Measurements from ENCODE around the gene ABCC1.

The ABCC1 gene

GRCh38 chr16:16005721-16006120 lies 56.3 kb downstream of the ABCC1 start:
- TF ChIP-seq CTCF (IDR thresholded peaks at IDR 0.05; ENCODE audit: insufficient read depth, low read depth, low read length, missing control alignments), result no peak
- DNase-seq (ENCODE audit: low read depth), result no peak
- no peak overlapping the region for H3K4me3 ChIP-seq (ENCODE audit: low read length)

GRCh38 chr16:16006650-16007049 lies 57.2 kb downstream of the ABCC1 start:
- no peak overlapping the region for H3K4me3 ChIP-seq (ENCODE audit: low read length)
- no peak for DNase-seq (ENCODE audit: low read depth)
- no peak for TF ChIP-seq CTCF (IDR thresholded peaks at IDR 0.05; ENCODE audit: insufficient read depth, low read depth, low read length, missing control alignments)

- H3K4me3 ChIP-seq (ENCODE audit: low read length), result no peak overlapping the region
- no peak for TF ChIP-seq CTCF (IDR thresholded peaks at IDR 0.05; ENCODE audit: insufficient read depth, low read depth, low read length, missing control alignments)
- no peak for DNase-seq (ENCODE audit: low read depth)
These were observed 58.3 kb downstream of the ABCC1 start for GRCh38 chr16:16007743-16008111.

- H3K4me3 ChIP-seq (ENCODE audit: low read length), result no peak overlapping the region
- no peak for TF ChIP-seq CTCF (IDR thresholded peaks at IDR 0.05; ENCODE audit: insufficient read depth, low read depth, low read length, missing control alignments)
- DNase-seq (ENCODE audit: low read depth), result no peak
These were observed 59.2 kb downstream of the ABCC1 start for GRCh38 chr16:16008666-16009065.

- H3K4me3 ChIP-seq (ENCODE audit: low read length), result no peak overlapping the region
- no peak for TF ChIP-seq CTCF (IDR thresholded peaks at IDR 0.05; ENCODE audit: insufficient read depth, low read depth, low read length, missing control alignments)
- DNase-seq (ENCODE audit: low read depth), result no peak
These were observed 60.0 kb downstream of the ABCC1 start for GRCh38 chr16:16009401-16009800.

GRCh38 chr16:16010194-16010593 lies 60.8 kb downstream of the ABCC1 start:
- no peak for DNase-seq (ENCODE audit: low read depth)
- TF ChIP-seq CTCF (IDR thresholded peaks at IDR 0.05; ENCODE audit: insufficient read depth, low read depth, low read length, missing control alignments), result no peak
- H3K4me3 ChIP-seq (ENCODE audit: low read length), result no peak overlapping the region

GRCh38 chr16:16012144-16012543 lies 62.7 kb downstream of the ABCC1 start:
- no peak overlapping the region for H3K4me3 ChIP-seq (ENCODE audit: low read length)
- TF ChIP-seq CTCF (IDR thresholded peaks at IDR 0.05; ENCODE audit: insufficient read depth, low read depth, low read length, missing control alignments), result no peak
- DNase-seq (ENCODE audit: low read depth), result no peak
